ENCODE data around the gene DHRS12. TPM values are rescaled to one million over a fixed set of nuclear protein-coding genes. Genes with fewer than 3 reads are reported as not detected.

DHRS12 gene
- total RNA-seq, 1 donor from 2014 or later = 9.8 TPM

GRCh38 chr13:51770160-51770559, 33.8 kb downstream of the DHRS12 start:
- DNase-seq (ENCODE audit: low spot score) = no peak
- intact Hi-C loops (cut with DNase I) = no loop called here

- no peak for DNase-seq (ENCODE audit: low spot score)
- intact Hi-C loops (cut with DNase I) = loop anchor here (5.0 to 10.0 kb wide), 2 partner anchors 33 to 185 kb away; partner anchors contain the start of genes DHRS12 and WDFY2
Measured at GRCh38 chr13:51769455-51770127, 34.4 kb downstream of the DHRS12 start.

GRCh38 chr13:51768976-51769375, 35.0 kb downstream of the DHRS12 start:
- intact Hi-C loops (cut with DNase I) = loop anchor here (5.0 to 10.0 kb wide), 2 partner anchors 33 to 184 kb away; partner anchors contain the start of genes DHRS12 and WDFY2
- no peak for DNase-seq (ENCODE audit: low spot score)

GRCh38 chr13:51768378-51768921, 35.5 kb downstream of the DHRS12 start:
- DNase-seq (ENCODE audit: low spot score) = no peak
- intact Hi-C loops (cut with DNase I) = loop anchor here (5.0 to 10.0 kb wide), 2 partner anchors 34 to 184 kb away; partner anchors contain the start of genes DHRS12 and WDFY2

GRCh38 chr13:51767100-51767499, 36.9 kb downstream of the DHRS12 start:
- intact Hi-C loops (cut with DNase I) = loop anchor here (5.0 to 10.0 kb wide), 2 partner anchors 35 to 182 kb away; partner anchors contain the start of genes DHRS12 and WDFY2
- no peak for DNase-seq (ENCODE audit: low spot score)

GRCh38 chr13:51765142-51765515, 38.8 kb downstream of the DHRS12 start:
- intact Hi-C loops (cut with DNase I) = loop anchor here (5.0 to 10.0 kb wide), 2 partner anchors 37 to 180 kb away; partner anchors contain the start of genes DHRS12 and WDFY2
- no peak for DNase-seq (ENCODE audit: low spot score)

- DNase-seq (ENCODE audit: low spot score) = peak; percentile 84
- intact Hi-C loops (cut with DNase I) = loop anchor here (5.0 to 10.0 kb wide), 2 partner anchors 38 to 180 kb away; partner anchors contain the start of genes DHRS12 and WDFY2
Measured at GRCh38 chr13:51764184-51765141, 39.5 kb downstream of the DHRS12 start.

- intact Hi-C loops (cut with DNase I) = loop anchor here (10.0 kb wide), 1 partner anchor 179 kb away; the partner anchor contains the start of gene WDFY2
- DNase-seq (ENCODE audit: low spot score) = no peak
Measured at GRCh38 chr13:51763486-51763885, 40.5 kb downstream of the DHRS12 start.

- DNase-seq (ENCODE audit: low spot score) = no peak
- intact Hi-C loops (cut with DNase I) = loop anchor here (10.0 kb wide), 1 partner anchor 177 kb away; the partner anchor contains the start of gene WDFY2
Measured at GRCh38 chr13:51761643-51762350, 42.2 kb downstream of the DHRS12 start.

- intact Hi-C loops (cut with DNase I) = loop anchor here (10.0 kb wide), 1 partner anchor 176 kb away; the partner anchor contains the start of gene WDFY2
- no peak for DNase-seq (ENCODE audit: low spot score)
Measured at GRCh38 chr13:51760592-51760991, 43.4 kb downstream of the DHRS12 start.

GRCh38 chr13:51759240-51759639, 44.7 kb downstream of the DHRS12 start:
- intact Hi-C loops (cut with DNase I) = no loop called here
- no peak for DNase-seq (ENCODE audit: low spot score)

- intact Hi-C loops (cut with DNase I) = no loop called here
- DNase-seq (ENCODE audit: low spot score) = no peak
Measured at GRCh38 chr13:51758691-51759090, 45.3 kb downstream of the DHRS12 start.

- DNase-seq (ENCODE audit: low spot score) = no peak
- intact Hi-C loops (cut with DNase I) = no loop called here
Measured at GRCh38 chr13:51756651-51757050, 47.3 kb downstream of the DHRS12 start.

- no peak for DNase-seq (ENCODE audit: low spot score)
- intact Hi-C loops (cut with DNase I) = no loop called here
Measured at GRCh38 chr13:51747438-51748434, 56.2 kb downstream of the DHRS12 start.

GRCh38 chr13:51746802-51747201, 57.2 kb downstream of the DHRS12 start:
- intact Hi-C loops (cut with DNase I) = no loop called here
- DNase-seq (ENCODE audit: low spot score) = no peak

- intact Hi-C loops (cut with DNase I) = no loop called here
- no peak for DNase-seq (ENCODE audit: low spot score)
Measured at GRCh38 chr13:51745243-51745642, 58.7 kb downstream of the DHRS12 start.

GRCh38 chr13:51742611-51743010, 61.4 kb downstream of the DHRS12 start:
- no peak for DNase-seq (ENCODE audit: low spot score)
- intact Hi-C loops (cut with DNase I) = no loop called here

GRCh38 chr13:51742031-51742430, 61.9 kb downstream of the DHRS12 start:
- intact Hi-C loops (cut with DNase I) = no loop called here
- DNase-seq (ENCODE audit: low spot score) = no peak
